SH-SY5Y (cell line): Measurements from ENCODE around the gene PRDM5.

Experiments
- GATA2 ChIP-seq: IDR thresholded peaks from 2 replicates; pipeline ENCODE4 v1.6.1; 2011; ENCODE audit warnings: mild to moderate bottlenecking, low read depth, low read length
- GATA3 ChIP-seq: IDR thresholded peaks from 2 replicates; pipeline ENCODE4 v1.6.1; 2011; ENCODE audit warnings: low read depth, mild to moderate bottlenecking, low read length, moderate library complexity

GRCh38 chr4:120763650-120764049, 158.9 kb downstream of the PRDM5 start:
- TF ChIP-seq GATA2 (no peak), GATA3 (no peak)
